H1 (cell line): Measurements from ENCODE around the gene BCAS3. TPM values are rescaled to one million over a fixed set of nuclear protein-coding genes. Genes with fewer than 3 reads are reported as not detected.

Source experiments
- CTCF ChIA-PET: fragments of 300-600 bp; sonication (Branson Sonifier 250); formaldehyde crosslinking; loops from one replicate; lab custom pipeline; 2021; ENCODE audit not compliant: partially characterized antibody; lab: Charles Lee
- POLR2A ChIA-PET: fragments of 300-600 bp; sonication (Branson Sonifier 250); formaldehyde crosslinking; loops from one replicate; lab custom pipeline; 2021; ENCODE audit warnings: inconsistent platforms; ENCODE audit not compliant: partially characterized antibody; lab: Charles Lee
- DNase-seq, 2 experiments: peaks; one replicate each; pipeline versions ENCODE4 v3.0.0 to v3.0.0-alpha.2; 2010 to 2022; ENCODE audit warnings: low spot score in 2 of 2, low read depth in 1 of 2, mixed read lengths in 1 of 2
- FAIRE-seq: peaks from 2 replicates; lab custom pipeline; 2011; peaks lifted over from hg19 to GRCh38; lab: Jason Lieb, UNC
- H2AFZ ChIP-seq: 2 replicates; pipeline ENCODE4 v1.8.1; 2012; ENCODE audit warnings: low read length, inconsistent platforms
- H2AK5ac ChIP-seq: 2 replicates; pipeline ENCODE4 v1.6.1; 2013; ENCODE audit warnings: low read depth, low read length
- H2BK120ac ChIP-seq: replicated peaks from 2 replicates; pipeline ENCODE3; 2013; ENCODE audit warnings: low read depth, low read length, inconsistent platforms
- H2BK12ac ChIP-seq: 2 replicates; pipeline ENCODE4 v1.6.1; 2013; ENCODE audit warnings: low read depth, low read length
- H2BK15ac ChIP-seq: 2 replicates; pipeline ENCODE4 v1.6.1; 2013; ENCODE audit warnings: low read length
- H2BK20ac ChIP-seq: 2 replicates; pipeline ENCODE4 v1.6.1; 2013; ENCODE audit warnings: low read length
- H2BK5ac ChIP-seq: 2 replicates; pipeline ENCODE4 v1.6.1; 2013; ENCODE audit warnings: low read depth, low read length
- H3K14ac ChIP-seq: 2 replicates; pipeline ENCODE4 v1.6.1; 2013; ENCODE audit warnings: inconsistent platforms; ENCODE audit not compliant: insufficient read length
- H3K18ac ChIP-seq: 2 replicates; pipeline ENCODE4 v1.6.1; 2013; ENCODE audit warnings: low read length; ENCODE audit errors: extremely low read depth
- H3K23ac ChIP-seq: 2 replicates; pipeline ENCODE4 v1.6.1; 2013; ENCODE audit warnings: inconsistent platforms; ENCODE audit not compliant: insufficient read length
- H3K23me2 ChIP-seq: 2 replicates; pipeline ENCODE4 v1.6.1; 2013; ENCODE audit warnings: low read depth, low read length
- H3K27ac ChIP-seq: 2 replicates; pipeline ENCODE4 v1.6.1; 2011; ENCODE audit warnings: low read depth, low read length, inconsistent platforms
- H3K27me3 ChIP-seq, 4 experiments: replicated peaks in 1 of 4; 1 replicate in 1 of 4; 2 replicates in 3 of 4; pipeline versions ENCODE4 v1.6.1 to v1.8.1; 2011 to 2013; ENCODE audit warnings: low read length in 3 of 4, mild to moderate bottlenecking in 3 of 4, inconsistent platforms in 2 of 4, mixed read lengths in 2 of 4, moderate library complexity in 1 of 4; ENCODE audit not compliant: control insufficient read depth in 3 of 4, insufficient read depth in 3 of 4; ENCODE audit errors: extremely low read depth in 1 of 4
- H3K36me3 ChIP-seq, 4 experiments: 2 replicates each; pipeline versions ENCODE4 v1.6.1 to v1.8.1; 2011 to 2013; ENCODE audit warnings: mild to moderate bottlenecking in 4 of 4, low read length in 3 of 4, moderate library complexity in 2 of 4, control low read depth in 1 of 4, inconsistent platforms in 1 of 4; ENCODE audit not compliant: insufficient read depth in 4 of 4, control insufficient read depth in 2 of 4
- H3K4ac ChIP-seq: replicated peaks from 2 replicates; pipeline ENCODE3; 2013; ENCODE audit warnings: low read length, low read depth, mixed read lengths, inconsistent platforms; ENCODE audit not compliant: insufficient read length
- H3K4me1 ChIP-seq, 4 experiments: replicated peaks in 1 of 4; 1 replicate in 1 of 4; 2 replicates in 3 of 4; pipeline versions ENCODE4 v1.6.1 to v1.8.1; 2011 to 2013; ENCODE audit warnings: low read length in 3 of 4, inconsistent platforms in 2 of 4, mixed read lengths in 1 of 4; ENCODE audit not compliant: insufficient read depth in 4 of 4, control insufficient read depth in 3 of 4
- H3K4me2 ChIP-seq, 2 experiments: 2 replicates each; pipeline versions ENCODE4 v1.6.1 to v1.8.1; 2011 to 2013; ENCODE audit warnings: low read depth in 2 of 2, low read length in 2 of 2, control low read depth in 1 of 2, inconsistent platforms in 1 of 2, mild to moderate bottlenecking in 1 of 2; ENCODE audit not compliant: insufficient read depth in 1 of 2
- H3K4me3 ChIP-seq, 4 experiments: fragments of 200-600, 300-600 bp in 1 of 4; sonication (generic), shearing (Covaris generic), sonication (Bioruptor Twin) in 1 of 4; 2 replicates each; pipeline versions ENCODE4 v1.5.1 to v1.8.1; 2011 to 2016; ENCODE audit warnings: low read length in 4 of 4, low read depth in 3 of 4, control low read depth in 2 of 4, inconsistent platforms in 2 of 4, mild to moderate bottlenecking in 2 of 4, mixed read lengths in 1 of 4, moderate library complexity in 1 of 4; ENCODE audit not compliant: insufficient read depth in 2 of 4; ENCODE audit errors: extremely low read depth in 1 of 4
- H3K56ac ChIP-seq: replicated peaks from 2 replicates; pipeline ENCODE3; 2013; ENCODE audit warnings: low read depth, mild to moderate bottlenecking, mixed read lengths, low read length, inconsistent platforms; ENCODE audit not compliant: insufficient read length
- H3K79me1 ChIP-seq: 2 replicates; pipeline ENCODE4 v1.6.1; 2013; ENCODE audit warnings: low read depth, low read length, control low read depth
- H3K79me2 ChIP-seq, 2 experiments: 2 replicates each; pipeline versions ENCODE4 v1.6.1 to v1.8.1; 2012 to 2013; ENCODE audit warnings: low read length in 2 of 2, mild to moderate bottlenecking in 2 of 2, inconsistent platforms in 1 of 2; ENCODE audit not compliant: insufficient read depth in 2 of 2, control insufficient read depth in 1 of 2
- H3K9ac ChIP-seq, 4 experiments: replicated peaks in 1 of 4; 1 replicate in 1 of 4; 2 replicates in 3 of 4; pipeline versions ENCODE4 v1.6.1 to v1.8.1; 2011 to 2013; ENCODE audit warnings: low read depth in 3 of 4, low read length in 3 of 4, control low read depth in 2 of 4, mild to moderate bottlenecking in 2 of 4, moderate library complexity in 2 of 4, inconsistent platforms in 1 of 4; ENCODE audit errors: extremely low read depth in 1 of 4
- H3K9me3 ChIP-seq, 2 experiments: 2 replicates each; pipeline versions ENCODE4 v1.6.1 to v1.8.1; 2012 to 2013; ENCODE audit warnings: mild to moderate bottlenecking in 2 of 2, moderate library complexity in 2 of 2, control low read depth in 1 of 2, inconsistent platforms in 1 of 2, low read depth in 1 of 2, low read length in 1 of 2, mixed read lengths in 1 of 2; ENCODE audit not compliant: insufficient read depth in 2 of 2
- H4K20me1 ChIP-seq, 2 experiments: replicated peaks in 1 of 2; 2 replicates each; pipeline versions ENCODE3 to v1.8.1; 2011 to 2013; ENCODE audit warnings: inconsistent platforms in 2 of 2, low read length in 2 of 2, mild to moderate bottlenecking in 1 of 2; ENCODE audit not compliant: insufficient read depth in 2 of 2, control insufficient read depth in 1 of 2
- H4K5ac ChIP-seq: 2 replicates; pipeline ENCODE4 v1.6.1; 2013; ENCODE audit warnings: low read length, low read depth, mixed read lengths, inconsistent platforms; ENCODE audit not compliant: insufficient read length
- H4K8ac ChIP-seq: 2 replicates; pipeline ENCODE4 v1.8.0; 2013; ENCODE audit warnings: mild to moderate bottlenecking, moderate library complexity, low read length, inconsistent platforms; ENCODE audit not compliant: insufficient read depth; ENCODE audit errors: extremely low read depth
- H4K91ac ChIP-seq: replicated peaks from 2 replicates; pipeline ENCODE3; 2013; ENCODE audit warnings: low read length, mixed read lengths, inconsistent platforms; ENCODE audit not compliant: insufficient read length
- EP300 ChIP-seq, 2 experiments: IDR thresholded peaks; 1 replicate in 1 of 2; 2 replicates in 1 of 2; pipeline ENCODE4 v1.6.1; 2011 to 2012; ENCODE audit warnings: low read depth in 2 of 2, low read length in 2 of 2, mild to moderate bottlenecking in 2 of 2, borderline replicate concordance in 1 of 2, inconsistent platforms in 1 of 2, moderate library complexity in 1 of 2
- RAD21 ChIP-seq, 2 experiments: IDR thresholded peaks in 1 of 2; conservative IDR thresholded peaks in 1 of 2; 2 replicates each; pipeline ENCODE4 v1.6.1; 2011; ENCODE audit warnings: low read depth in 2 of 2, low read length in 2 of 2, improper control_type of control experiment in 1 of 2, inconsistent platforms in 1 of 2, mild to moderate bottlenecking in 1 of 2, moderate library complexity in 1 of 2
- WGBS, 2 experiments: shearing (Covaris generic) in 1 of 2; methylation state at CpG; one replicate each; pipeline versions ENCODE4 v1.1.6 to v1.1.7; 2013 to 2015; ENCODE audit warnings: low lambda C conversion rate in 2 of 2, mixed read lengths in 2 of 2, inconsistent platforms in 1 of 2, low coverage in 1 of 2, missing lambda C conversion rate in 1 of 2; ENCODE audit not compliant: insufficient replicate concordance in 2 of 2, insufficient coverage in 1 of 2, insufficient read length in 1 of 2; ENCODE audit errors: extremely low coverage in 1 of 2, missing lambda C conversion rate in 1 of 2; 5-methylcytosine and 5-hydroxymethylcytosine counted together
- polyA plus RNA-seq, 7 experiments: library from polyadenylated mRNA; depleted of rRNA in 3 of 7; stranded (reverse) in 5 of 7; unstranded in 2 of 7; fragments of >200 nt in 5 of 7; fragments of 200-250 nt in 2 of 7; gene quantifications; 1 replicate in 5 of 7; 2 replicates in 1 of 7; 4 replicates in 1 of 7; pipeline versions ENCODE4 v1.2.1 to v1.2.3, GENCODE V29; 2011 to 2013; ENCODE audit warnings: missing spikeins in 2 of 7, mixed read lengths in 2 of 7
- total RNA-seq: library from RNA; stranded (reverse); fragmentation: NEBNext Ultra II Directional; extraction: Animal tissue kit (Norgen Biotek cat#: 25700); gene quantifications from 2 replicates; pipeline ENCODE4 v1.2.1, GENCODE V29; 2021

BCAS3 gene
- total and polyA plus RNA-seq, 2 of the 8 experiments (the other 6 are each of a cell fraction or from before 2014, with no cell fraction given): 9.9 to 13.3 TPM

DNA sequence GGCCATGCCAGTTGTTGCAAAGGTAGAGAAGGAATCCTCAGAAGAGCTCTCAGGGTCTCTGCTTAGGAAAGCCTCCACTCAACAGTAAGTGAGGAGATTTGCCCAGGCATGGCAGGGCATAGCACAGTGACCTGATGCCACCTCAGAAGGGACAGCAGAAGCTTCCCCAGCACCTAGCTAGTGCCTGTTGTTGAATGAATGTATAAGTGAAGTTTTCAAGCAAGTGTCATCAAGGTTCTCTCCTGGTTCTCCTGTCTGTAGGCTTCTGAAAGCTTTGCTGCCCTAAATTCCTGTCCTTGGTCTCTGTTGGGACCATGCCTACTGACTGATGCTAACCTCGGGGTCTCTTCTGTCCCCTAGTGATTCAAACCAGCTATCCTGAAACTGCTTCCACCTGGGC lies 607.1 kb downstream of the BCAS3 start:
- no peak overlapping the region for H3K9ac ChIP-seq
- H3K56ac ChIP-seq: no peak overlapping the region
- peaks cover 9 to 15% (median 11%) of the 10 kb centered on the region in 4 experiments; a peak in 4 of 7 replicates for H3K4me1 ChIP-seq
- H2AFZ ChIP-seq: no peak overlapping the region
- H3K27ac ChIP-seq: no peak overlapping the region
- no peak overlapping the region for H2BK120ac ChIP-seq
- H3K36me3 ChIP-seq: no peaks in the 10 kb centered on the region
- H2BK20ac ChIP-seq: no peak overlapping the region
- H2BK5ac ChIP-seq: no peak overlapping the region
- FAIRE-seq: no peak
- H3K14ac ChIP-seq: no peak overlapping the region
- no peaks in the 10 kb centered on the region for H3K79me1 ChIP-seq
- TF ChIP-seq RAD21 (IDR thresholded peaks at IDR 0.05 in 1 of 2, conservative IDR thresholded peaks at IDR 0.05 in 1 of 2; ENCODE audit: low read depth in 2 of 2, low read length in 2 of 2) (0 out of 4 replicates have a peak, but pooled peaks of 1 of the 2 experiments have one; percentile 5), EP300 (IDR thresholded peaks at IDR 0.05; ENCODE audit: borderline replicate concordance in 1 of 2, low read depth in 2 of 2, low read length in 2 of 2) (no peak)
- H3K4me3 ChIP-seq: no peak overlapping the region
- peak overlapping the region; percentile 69 for H4K91ac ChIP-seq
- H3K18ac ChIP-seq: no peak overlapping the region
- H3K27me3 ChIP-seq: no peaks in the 10 kb centered on the region
- H4K20me1 ChIP-seq: no peaks in the 10 kb centered on the region
- no peaks in the 10 kb centered on the region for H3K23me2 ChIP-seq
- no peak overlapping the region for H4K5ac ChIP-seq
- ChIA-PET POLR2A (interaction anchor here (0.9 kb wide), 1 partner anchor 51 kb away, joined by 3 read pairs; no protein-coding TSS in a partner anchor), CTCF (interaction anchor here (0.7 to 0.9 kb wide), 2 partner anchors 33 to 564 kb away, joined by 3 to 4 read pairs; no protein-coding TSS in a partner anchor)
- WGBS, 2 experiments: 80% methylated on average over 1 of the region's 1 CpG; no CpG with 5 or more reads in 1 of the 2 experiments
- no peak overlapping the region for H3K4ac ChIP-seq
- DNase-seq: no peak
- H2BK15ac ChIP-seq: no peak overlapping the region
- H2AK5ac ChIP-seq: no peak overlapping the region
- no peak overlapping the region for H2BK12ac ChIP-seq
- H3K4me2 ChIP-seq: no peak overlapping the region
- H4K8ac ChIP-seq: no peak overlapping the region
- H3K23ac ChIP-seq: no peak overlapping the region
- H3K9me3 ChIP-seq: no peaks in the 10 kb centered on the region
- no peaks in the 10 kb centered on the region for H3K79me2 ChIP-seq
